Islet precursor cell (in vitro differentiated cells): Measurements from ENCODE around the gene CFAP45.
"Not testable (repeated sequence)": the region's sequence is repeated elsewhere in the genome, so short reads cannot be mapped to it uniquely, and the experiment has no call there.

Experiments used
- DNase-seq: peaks from one replicate; pipeline ENCODE4 v3.0.0-alpha.2; 2018

The CFAP45 gene

DNA sequence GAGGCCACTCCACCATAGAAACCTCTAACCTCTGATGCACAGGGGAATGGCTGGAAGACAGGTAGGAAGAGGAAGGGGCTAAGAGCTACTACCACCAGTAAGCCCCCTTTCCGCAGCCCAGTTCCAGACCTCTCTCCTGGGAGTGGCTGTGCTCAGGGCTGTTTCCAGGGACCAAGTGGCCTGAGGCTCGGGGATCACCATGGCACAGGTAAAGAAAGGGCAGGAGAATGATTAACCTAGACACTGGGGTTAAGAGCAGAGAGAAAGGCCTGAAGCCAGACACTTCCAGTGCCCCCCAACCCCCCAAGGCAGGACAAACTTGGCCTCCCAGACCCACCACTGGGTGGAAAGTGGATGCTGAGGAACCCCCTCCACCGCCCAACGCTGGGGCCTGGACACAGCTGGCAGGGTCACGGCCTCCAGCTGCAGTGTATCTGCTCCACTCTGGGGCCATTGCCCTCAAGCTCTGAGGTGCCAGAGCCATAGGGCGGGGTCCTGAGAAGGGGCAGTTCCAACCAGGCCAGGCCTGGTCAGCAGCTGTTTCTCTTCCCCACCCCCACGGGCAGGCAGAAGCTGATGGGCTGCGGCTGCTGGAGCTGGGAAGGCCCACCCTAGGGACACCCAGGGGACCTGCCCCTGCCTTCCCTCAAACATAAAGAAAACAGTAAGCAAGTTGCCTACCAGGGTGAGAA, 22.7 kb upstream of the CFAP45 start:
- DNase-seq, result no peak

DNA sequence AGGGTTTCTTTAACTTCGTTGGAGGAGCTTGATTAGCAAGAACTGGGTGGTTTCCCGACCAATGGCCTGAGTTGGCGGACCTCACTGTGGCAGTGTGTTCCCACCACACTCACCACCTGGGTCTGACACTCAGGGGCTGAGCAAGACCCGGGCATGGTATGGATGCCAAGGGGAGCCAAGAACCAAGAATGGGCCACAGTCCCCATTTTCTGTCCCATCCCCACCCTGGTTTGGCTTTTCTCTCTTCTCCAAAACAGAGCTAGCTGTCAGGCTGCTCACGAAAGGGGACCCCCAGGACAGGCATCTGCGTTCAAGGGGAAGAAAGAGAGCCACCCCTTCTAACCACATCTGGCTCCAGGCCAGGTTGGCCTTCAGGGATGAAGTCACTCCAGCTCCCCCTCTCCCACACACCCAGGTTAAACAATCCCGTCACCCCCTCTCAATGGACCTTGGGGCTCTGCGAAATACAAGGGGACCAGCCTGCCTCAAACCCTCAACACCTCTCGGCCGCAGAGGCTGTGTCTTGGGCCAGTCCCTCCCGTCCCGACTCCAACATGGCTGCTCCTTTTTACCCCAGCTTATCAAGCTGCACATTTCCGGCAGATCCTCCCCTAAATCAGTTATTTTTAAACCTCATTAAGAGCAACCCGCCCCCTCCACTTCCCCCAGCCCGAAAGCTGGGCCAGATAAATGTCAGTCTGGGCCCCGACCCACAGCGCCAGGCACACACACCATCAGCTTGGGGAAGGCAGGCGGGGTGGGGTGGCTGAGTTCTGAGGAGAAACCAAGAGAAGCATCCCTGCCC, 21.9 kb upstream of the CFAP45 start:
- no peak for DNase-seq

DNA sequence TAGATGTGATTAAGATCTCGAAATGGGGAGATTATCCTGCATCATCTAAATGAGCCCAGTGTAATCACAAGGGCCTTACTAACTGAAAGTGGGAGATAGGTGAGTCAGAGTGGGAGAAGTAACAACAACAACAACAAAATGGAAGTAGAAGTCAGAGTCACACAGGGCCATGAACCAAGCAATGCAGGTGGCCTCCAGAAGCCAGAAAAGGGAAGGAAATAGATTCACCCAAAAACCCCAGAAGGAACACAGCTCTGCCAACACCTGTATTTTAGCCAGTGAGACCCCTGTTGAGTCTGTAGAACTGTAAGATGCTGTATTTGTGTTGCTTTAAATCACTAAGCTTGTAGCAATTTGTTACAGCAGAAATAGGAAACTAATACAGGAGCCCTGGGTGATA, 21.3 kb upstream of the CFAP45 start:
- no peak for DNase-seq

DNA sequence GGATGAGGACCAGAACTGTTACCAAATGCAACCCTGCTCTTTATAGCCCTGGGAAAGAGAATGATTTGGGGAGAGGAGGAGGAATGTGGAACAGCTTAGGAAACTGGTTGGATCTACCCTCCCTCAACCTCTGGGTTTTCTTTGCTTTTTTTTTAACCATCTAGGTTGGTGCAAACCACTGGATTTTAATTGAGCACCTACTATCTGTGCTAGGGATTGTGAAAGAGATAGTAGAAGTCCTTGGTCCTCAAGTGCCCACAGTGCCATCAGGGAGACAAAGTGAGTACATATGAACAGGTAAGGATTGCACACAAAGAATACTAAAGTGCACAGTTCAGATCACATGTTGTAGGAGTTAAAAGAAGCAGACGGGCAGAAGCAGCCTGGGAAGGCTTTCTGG, 20.7 kb upstream of the CFAP45 start:
- DNase-seq, result no peak

DNA sequence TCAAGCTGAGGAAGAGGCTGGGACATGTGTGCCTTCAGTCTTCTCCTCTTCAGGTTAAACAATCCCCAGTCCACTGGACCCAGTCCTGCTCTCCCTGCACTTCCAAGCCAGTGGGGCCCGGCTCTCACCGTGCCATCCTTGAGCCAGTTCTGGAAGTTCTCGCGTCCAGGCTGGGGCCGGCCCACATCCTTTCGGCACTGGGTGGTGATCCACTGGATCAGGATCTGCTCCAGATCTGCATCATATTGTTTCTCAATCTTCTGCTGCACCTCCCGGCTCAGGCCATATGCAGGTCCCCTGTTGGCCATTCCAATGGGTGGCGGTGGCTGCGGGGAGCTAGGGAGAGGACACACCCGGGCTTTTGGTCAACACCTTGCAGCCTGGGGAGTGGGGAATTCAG, 20.2 kb upstream of the CFAP45 start:
- DNase-seq, result no peak

DNA sequence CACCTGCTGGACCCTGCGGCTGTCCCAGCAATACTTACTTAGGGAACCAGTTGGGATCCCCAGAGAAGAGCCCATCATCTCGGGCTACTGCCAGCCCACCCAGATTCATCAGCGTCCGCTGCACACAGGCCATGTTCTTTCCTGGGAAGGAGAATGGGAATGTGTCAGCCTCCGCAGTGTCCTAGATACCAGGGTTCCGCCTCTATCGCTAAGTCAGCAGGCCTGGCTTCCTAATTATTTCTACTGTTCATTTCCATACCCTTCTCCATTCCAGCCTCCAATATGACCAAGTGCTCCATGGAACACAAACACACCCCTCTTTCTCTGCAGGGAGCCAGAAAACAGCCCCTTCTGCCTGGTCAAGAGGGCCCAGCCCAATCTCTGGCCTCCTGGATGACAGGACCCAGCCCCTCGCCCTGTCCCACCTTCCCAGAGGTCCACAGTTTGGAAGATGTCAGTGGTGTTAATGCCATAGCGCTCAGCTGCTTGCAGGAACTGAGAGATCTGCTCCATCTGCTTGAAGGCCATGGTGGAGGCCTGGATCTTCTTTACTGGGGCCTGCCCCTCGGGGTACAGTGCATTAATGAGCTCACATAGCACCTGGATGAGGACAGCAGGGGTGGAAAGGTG, 19.4 kb upstream of the CFAP45 start:
- no peak for DNase-seq

DNA sequence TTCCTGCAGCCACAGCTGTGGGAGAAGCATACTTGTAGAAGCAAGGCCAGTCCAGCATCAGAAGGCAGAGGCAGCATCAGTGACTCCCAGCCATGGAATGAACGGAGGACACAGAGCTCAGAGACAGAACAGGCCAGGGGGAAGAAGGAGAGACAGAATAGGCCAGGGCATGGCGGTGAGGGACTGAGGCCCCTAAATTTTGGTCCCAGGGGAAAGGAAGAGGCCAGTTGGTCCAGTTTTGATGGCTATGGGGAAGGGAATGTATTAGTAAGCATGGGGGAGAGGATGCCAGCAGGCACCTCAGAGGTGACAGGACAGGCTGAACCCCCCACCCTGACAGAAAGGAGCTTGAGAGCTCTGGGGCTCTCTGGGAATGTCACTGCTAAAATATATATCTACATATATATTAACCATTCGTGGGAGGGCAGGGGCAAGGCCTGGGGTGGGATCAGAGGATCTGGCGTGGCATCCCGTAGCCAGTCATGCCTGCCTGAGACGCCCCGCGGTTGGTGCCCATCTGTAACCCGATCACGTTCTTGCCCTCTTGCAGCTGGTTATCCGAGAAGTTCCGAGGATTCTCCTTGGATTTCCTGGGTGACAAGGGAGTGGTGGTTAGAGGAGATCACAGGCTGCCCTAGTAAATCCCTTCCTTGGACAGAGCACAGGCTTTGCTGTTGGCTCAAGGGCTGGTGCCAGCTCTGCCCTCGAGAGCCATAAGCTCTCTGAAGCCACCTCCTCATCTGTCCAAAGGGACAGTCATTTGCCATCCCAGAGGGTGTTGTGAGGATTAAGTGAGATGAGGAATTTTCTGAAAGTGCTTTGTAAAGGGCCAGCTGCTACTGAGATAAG, 18.6 kb upstream of the CFAP45 start:
- no peak for DNase-seq

DNA sequence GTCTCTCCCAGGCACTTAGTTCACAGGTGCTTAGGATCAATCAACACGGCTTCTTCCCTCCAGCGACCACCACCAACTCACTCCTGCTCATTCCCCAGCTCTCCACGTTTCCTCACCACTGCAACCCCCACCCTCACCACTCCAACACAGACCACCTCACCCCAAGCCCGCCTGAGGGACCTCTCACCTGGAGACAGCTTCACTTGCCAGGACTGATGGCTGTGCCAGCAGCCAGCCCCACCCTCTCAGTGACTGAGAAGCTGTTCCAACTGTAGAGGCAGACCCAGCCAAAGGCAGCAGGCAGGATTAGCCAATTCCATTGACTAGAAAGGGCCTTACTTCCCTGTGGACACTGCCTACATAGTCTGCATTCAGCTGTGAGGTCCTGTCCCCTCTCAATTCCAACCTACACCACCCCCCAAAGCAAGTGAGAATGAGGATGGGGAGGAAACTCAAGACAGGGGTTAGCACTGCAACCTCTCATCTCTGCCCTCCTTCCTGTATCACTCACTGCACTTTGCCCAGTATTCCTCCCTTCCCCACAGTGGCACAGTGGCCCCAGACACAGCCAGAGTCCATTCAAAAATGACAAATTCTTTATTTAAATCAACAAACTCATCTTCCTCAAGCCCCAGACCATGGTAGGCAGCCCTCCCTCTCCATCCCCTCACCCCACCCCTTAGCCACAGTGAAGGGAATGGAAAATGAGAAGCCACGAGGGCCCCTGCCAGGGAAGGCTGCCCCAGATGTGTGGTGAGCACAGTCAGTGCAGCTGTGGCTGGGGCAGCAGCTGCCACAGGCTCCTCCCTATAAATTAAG, 17.8 kb upstream of the CFAP45 start:
- no peak for DNase-seq

DNA sequence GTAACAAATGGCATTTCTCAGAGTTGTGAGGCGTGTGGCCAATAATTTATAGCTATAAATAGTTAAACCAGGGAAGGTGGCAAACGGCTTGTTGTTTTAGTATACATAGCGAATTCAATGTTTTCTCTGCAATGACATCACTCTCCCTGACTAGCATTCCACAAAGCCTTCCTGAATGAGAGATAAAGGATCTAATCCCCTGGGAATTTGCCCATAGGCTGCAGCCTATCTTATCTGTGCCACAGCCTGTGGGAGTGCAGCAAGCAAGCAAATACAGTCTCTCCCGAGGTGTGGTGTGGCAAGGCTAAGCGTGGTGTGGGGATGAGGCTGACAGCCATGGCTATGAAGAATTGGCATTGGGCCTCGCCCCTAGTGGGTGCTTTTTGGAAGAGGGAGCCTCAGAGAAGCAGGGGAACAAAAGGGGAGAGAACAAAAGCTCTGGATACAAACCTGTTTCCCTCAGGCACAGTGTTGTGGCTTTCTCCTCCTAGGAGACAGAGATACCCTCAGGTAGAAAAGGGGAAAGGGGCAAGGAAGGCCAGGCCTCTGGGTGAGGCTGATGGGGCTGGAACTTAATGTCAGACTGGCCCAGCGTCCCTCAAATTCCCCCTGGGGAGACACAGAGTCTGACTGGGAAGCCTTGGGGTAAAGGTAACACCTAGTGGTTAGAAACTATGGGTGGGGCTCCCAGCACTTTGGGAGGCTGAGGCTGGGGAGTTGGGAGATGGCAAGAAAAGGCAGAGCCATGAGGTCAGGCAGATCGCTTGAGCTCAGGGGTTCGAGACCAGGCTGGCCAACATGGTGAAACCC, 16.5 kb upstream of the CFAP45 start:
- DNase-seq, result peak; percentile 97

DNA sequence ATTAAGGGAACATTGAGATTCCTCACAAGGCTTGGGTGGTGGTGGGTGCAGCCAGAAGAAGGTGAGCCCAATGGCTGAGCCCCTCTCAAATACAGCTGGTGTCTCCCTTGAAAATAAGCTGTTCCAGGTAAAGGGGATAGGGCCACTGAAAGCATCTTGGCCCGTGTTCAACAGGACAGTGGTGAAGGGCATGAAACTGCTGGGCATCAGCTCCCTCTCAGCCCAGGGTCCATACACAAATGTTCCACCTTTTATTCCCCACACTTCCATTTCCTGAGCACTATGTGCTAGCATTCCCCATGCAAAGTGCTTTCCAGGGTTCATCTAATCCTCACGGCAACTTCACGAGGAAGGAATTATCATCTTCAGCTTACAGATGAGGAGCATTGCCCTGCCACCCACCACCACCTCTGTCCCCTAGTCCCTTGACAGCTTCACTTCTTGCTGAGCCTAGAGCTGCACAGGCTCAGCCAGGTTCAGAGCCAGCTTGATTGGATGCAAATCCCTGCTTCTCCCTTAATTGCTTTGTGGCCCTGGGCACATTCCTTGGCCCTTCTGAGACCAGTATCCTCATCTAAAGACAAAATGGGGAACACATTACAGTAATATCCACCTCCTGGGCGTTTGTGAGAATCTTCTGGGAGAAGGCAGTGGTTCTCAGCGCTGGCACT, 15.7 kb upstream of the CFAP45 start:
- peak; percentile 93 for DNase-seq

DNA sequence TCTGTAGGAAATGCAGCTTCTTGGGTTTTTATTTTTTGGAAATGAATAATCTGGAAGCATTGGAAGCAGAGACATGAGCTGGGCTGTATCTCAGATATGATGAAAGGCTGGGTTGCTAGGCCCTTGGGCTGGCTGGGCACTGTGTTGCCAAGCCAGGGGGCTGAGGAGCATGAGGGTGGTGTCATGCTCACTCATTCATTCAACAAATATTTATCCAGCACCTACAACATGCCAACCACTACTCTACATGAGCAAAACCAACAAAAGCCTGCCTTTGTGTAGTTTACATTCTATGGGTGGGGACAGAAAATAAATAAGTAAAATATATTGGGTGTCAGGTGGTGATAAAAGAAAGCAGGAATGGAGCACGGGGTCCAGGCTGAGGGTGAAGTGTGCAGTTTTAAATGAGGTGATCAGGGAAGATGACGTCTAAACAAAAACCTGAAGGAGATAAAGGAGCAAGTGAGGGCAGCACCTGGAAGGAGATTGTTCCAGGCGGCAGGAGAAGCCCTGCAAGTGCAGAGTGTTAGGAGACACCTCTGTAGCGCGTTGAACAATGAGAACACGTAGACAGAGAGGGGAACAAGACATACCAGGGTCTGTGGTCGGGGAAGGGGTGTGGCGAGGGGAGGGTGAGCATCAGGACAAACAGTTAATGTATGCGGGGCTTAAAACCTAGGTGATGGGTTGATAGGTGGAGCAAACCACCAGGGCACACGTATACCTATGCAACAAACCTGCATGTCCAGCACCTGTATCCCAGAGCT, 14.5 kb upstream of the CFAP45 start:
- DNase-seq, result no peak

DNA sequence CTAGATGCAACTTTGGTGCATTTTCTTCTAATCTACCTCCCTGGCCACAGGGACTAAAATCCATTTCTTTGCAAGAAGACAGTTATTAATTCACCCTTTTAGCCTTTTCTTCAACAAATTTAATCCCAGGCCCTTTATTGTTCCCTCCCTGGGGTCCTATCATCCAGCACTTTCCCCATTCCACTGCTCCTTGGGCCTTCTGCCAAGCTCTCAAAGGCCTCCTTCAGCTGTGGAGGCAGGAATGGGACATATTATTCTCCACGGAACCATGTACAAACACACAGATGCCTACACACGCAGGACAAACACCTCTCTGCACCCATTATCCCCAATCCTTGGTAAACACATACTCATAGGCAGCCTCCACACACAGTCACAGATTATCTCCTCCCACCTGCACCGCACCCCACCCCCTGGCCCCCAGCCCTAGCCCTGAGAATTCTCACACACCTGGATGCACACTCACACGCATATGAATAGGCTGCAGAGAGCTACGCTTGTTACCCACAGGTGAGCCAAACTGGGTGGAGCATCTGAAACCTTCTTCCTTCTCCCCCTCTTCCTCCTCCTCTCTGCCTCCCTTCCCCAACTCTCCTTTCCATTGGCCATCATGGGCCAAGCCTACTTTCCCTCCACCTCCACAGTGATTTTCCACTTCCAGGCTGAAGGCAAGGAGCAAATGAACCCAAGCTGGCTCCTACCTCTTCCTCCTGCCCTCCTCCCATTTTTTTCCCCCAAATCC, 13.7 kb upstream of the CFAP45 start:
- DNase-seq, result no peak

DNA sequence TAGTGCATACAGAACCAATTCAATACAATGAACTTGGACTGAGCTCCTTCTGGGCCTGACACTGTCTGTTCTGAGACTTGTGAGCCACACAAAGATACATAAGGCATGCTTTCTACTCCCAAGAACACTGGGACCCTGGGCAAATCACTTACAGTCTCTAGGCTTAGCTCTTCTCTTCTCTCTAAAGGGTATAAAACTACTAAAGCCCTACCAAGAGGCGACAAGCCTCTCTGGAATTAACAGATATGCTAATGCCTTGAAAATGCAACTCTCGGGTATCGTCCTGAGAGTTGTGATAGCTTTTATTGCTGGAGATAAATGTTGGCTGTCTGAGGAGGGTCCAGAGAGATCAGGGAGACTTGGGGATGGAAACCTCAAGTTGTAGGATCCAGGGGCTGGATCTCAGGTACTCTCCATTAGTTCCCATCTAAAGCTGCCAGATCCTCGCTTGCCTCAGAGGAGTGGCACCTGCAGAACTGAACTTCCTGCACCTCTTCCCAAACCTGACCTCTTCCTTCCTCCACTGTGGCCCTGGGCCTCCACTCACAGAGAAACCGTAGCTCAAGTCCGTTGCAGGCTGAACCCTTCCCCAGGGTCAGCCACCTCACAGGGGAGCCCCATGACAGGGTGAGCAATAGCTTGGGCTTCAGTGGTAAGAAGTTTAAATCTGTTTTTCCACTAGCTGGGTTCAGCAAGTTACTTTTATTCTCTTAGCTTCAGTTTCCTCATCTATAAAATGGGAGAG, 11.5 kb upstream of the CFAP45 start:
- DNase-seq, result no peak

DNA sequence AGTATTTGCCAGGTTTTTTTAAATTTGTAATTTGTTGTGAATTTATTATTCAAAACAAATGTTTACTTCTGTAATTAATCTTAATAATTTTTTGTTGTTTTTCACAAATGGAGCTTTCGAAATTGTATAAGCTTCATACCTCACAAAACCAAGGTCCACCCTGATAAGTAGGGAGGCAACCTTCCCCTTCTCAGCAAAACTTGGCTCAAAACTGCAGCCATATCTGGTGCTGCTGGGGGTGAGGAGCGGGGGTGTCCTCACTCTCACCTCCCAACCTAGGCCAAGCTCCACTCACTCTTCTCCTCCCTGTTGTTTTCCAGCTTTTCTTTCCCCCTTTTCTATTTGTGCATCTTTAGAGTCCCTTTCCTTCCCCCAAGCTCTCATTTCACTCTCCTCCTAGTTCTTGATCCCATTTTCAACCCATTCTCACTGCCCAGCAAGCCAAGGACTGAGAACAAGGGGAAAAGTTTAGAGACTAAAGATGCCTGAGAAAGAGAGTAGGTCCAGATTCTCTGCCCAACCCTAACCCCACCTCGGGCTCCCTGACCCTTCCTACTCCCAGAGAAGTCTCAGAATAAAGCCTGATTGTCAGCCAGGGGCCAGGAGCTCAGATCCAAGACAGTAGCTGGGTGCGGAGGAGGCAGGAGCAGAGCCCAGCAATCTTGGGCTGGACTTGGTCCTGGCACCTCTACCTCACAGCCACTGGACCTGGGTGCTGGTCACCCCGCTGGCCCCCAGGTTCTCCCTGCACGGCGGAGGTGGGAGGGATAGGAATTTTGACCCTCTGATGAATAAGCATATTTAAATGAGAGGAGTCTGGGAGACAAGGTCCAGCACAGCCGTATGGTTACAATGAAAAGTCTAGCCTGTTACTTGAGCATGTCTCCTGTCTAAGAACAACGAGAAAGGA, 8.3 kb upstream of the CFAP45 start:
- no peak for DNase-seq

DNA sequence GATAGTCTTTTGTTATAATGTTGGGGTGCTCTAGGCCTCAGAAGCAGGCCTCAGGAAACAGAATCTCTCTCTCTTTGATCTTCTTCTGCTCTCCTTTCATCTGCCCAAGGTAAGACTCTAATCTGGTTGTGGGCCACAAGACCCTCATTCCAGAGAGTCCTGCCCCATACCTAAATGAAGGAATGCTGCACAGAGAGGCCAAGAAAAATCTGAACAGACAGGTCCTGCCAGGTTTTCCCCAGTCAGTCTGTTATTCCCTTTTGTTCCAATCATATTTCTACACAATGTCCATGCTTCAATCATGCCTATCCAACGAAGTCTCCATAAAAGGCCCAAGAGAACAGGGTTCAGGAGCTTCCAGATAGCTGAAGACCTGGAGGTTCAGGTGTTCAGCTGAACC, 7.0 kb upstream of the CFAP45 start:
- no peak for DNase-seq

DNA sequence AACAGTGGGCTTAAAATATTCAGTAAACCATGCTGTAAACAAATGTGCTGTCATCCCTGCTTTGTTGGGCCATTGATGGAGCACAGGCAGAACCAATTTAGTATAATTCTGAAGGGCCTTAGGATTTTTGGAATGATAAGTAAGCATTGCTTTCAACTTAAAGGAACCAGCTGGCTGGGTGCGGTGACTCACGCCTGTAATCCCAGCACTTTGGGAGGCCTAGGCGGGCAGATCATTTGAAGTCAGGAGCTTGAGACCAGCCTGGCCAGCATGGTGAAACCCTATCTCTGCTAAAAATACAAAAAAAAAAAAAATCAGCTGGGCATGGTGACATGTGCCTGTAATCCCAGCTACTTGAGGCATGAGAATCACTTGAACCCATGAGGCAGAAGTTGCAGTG, 4.1 kb upstream of the CFAP45 start:
- DNase-seq, result not testable (repeated sequence)

DNA sequence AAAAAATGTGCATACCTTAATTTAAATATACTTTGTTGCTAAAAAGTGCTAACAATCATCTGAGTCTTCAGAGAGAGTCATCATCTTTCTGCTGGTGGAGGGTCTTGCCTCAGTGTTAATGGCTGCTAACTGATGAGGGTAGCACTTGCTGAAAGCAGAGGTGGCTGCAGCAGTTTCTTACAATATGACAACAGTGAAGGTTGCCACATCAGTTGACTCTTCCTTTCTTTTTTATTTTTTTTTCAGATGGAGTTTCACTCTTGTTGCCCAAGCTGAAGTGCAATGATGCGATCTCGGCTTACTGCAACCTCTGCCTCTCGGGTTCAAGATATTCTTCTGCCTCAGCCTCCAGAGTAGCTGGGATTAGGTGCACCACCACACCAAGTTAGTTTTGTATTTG, 2.6 kb upstream of the CFAP45 start:
- DNase-seq, result no peak
